ENCODE data around the gene SLC22A5. TPM values are rescaled to one million over a fixed set of nuclear protein-coding genes. Genes with fewer than 3 reads are reported as not detected.

The SLC22A5 gene
- total and polyA plus RNA-seq, 9 of the 15 experiments (the other 6 are each of a cell fraction or from before 2014, with no cell fraction given): 3.0 to 16.6 (median 8.3) TPM

- intact Hi-C loops (cut with micrococcal nuclease) (no loop called here), in situ Hi-C loops (cut with MboI) (loop anchor here (5.0 kb wide), 1 partner anchor 37 kb away; no protein-coding TSS in a partner anchor)
- 67% methylated on average over 7 of the region's 7 CpGs for WGBS (ENCODE audit: insufficient coverage, low coverage, missing lambda C conversion rate)
- DNase-seq (ENCODE audit: extremely low read depth in 1 of 4, low spot score in 3 of 4): no peak
- ChIA-PET POLR2A (interaction anchor here (0.5 to 1.3 kb wide), 11 partner anchors 15 to 145 kb away, joined by 3 to 7 read pairs (median 4); no protein-coding TSS in a partner anchor), CTCF (ENCODE audit: low intra/inter-chr PET ratio) (interaction anchor here (1.6 to 1.9 kb wide), 2 partner anchors 10 to 80 kb away, joined by 5 to 10 read pairs; no protein-coding TSS in a partner anchor)
- BruUV-seq (replicated peaks): no TSS peak
- FAIRE-seq: no peak
- H3K36me3 ChIP-seq (ENCODE audit: control insufficient read depth, insufficient read depth, low read length): no peaks in the 10 kb centered on the region
- no peak overlapping the region for H3K4me2 ChIP-seq (ENCODE audit: insufficient read depth, low read length)
- no peaks in the 10 kb centered on the region for H3K9me3 ChIP-seq (replicated peaks; ENCODE audit: control insufficient read depth, insufficient read depth, low read depth, low read length)
- no peak for ATAC-seq
- H3K27me3 ChIP-seq (ENCODE audit: control insufficient read depth in 2 of 2, insufficient read depth in 2 of 2, low read length in 2 of 2): no peaks in the 10 kb centered on the region
- no peaks in the 10 kb centered on the region for H4K20me1 ChIP-seq (replicated peaks; ENCODE audit: control insufficient read depth, insufficient read depth, low read length)
- peaks cover 31 to 56% of the 10 kb centered on the region in 2 experiments for H3K4me1 ChIP-seq (replicated peaks in 1 of 2; ENCODE audit: control insufficient read depth in 2 of 2, insufficient read depth in 2 of 2, low read length in 2 of 2)
- H3K9me1 ChIP-seq (ENCODE audit: control insufficient read depth, insufficient read depth, low read length): peaks cover 2% of the 10 kb centered on the region
- H2AFZ ChIP-seq (ENCODE audit: low read depth, low read length): peak overlapping the region; percentile 88
- H3K79me2 ChIP-seq (ENCODE audit: control insufficient read depth, insufficient read depth, low read length): no peaks in the 10 kb centered on the region
- no peak overlapping the region for H3K4me3 ChIP-seq
- H3K27ac ChIP-seq (ENCODE audit: extremely low read depth, low read depth, low read length): no peak overlapping the region
- TF ChIP-seq ELF1 (tag; IDR thresholded peaks at IDR 0.05) (0 out of 2 replicates have a peak, but pooled peaks have one; percentile 21), SNIP1 (IDR thresholded peaks at IDR 0.05; ENCODE audit: low read depth) (no peak), RBBP5 (IDR thresholded peaks at IDR 0.05; ENCODE audit: borderline replicate concordance, insufficient read depth, low read length, poor library complexity, severe bottlenecking) (peak; percentile 32), GATA2 (CRISPR knock-in tag; IDR thresholded peaks at IDR 0.05) (no peak), DMBX1 (CRISPR knock-in tag; IDR thresholded peaks at IDR 0.05; ENCODE audit: borderline replicate concordance) (0 out of 2 replicates have a peak, but pooled peaks have one; percentile 10), WHSC1 (IDR thresholded peaks at IDR 0.05; ENCODE audit: low read length) (peak; percentile 39), ZBTB11 (CRISPR knock-in tag; IDR thresholded peaks at IDR 0.05) (no peak)
- H3K9ac ChIP-seq (ENCODE audit: insufficient read depth in 1 of 2, low read depth in 2 of 2, low read length in 2 of 2): peak overlapping the region in 1 of 2 experiments; percentile 16; a peak in 1 of 4 replicates
Measured at GRCh38 chr5:132420706-132421272, 51.3 kb downstream of the SLC22A5 start.
